GM19351 (cell line): Measurements from ENCODE around the gene CYBC1.
"Not testable (repeated sequence)": the region's sequence is repeated elsewhere in the genome, so short reads cannot be mapped to it uniquely, and the experiment has no call there.

Experiments
- ATAC-seq: cut with Tn5 transposase; IDR thresholded peaks from one replicate; pipeline ENCODE4 v1.9.1; 2021; ENCODE audit warnings: mild to moderate bottlenecking, moderate library complexity; ENCODE audit not compliant: unreplicated experiment

The CYBC1 gene

GRCh38 chr17:82479602-82480001, 29.1 kb upstream of the CYBC1 start:
- no peak for ATAC-seq

DNA sequence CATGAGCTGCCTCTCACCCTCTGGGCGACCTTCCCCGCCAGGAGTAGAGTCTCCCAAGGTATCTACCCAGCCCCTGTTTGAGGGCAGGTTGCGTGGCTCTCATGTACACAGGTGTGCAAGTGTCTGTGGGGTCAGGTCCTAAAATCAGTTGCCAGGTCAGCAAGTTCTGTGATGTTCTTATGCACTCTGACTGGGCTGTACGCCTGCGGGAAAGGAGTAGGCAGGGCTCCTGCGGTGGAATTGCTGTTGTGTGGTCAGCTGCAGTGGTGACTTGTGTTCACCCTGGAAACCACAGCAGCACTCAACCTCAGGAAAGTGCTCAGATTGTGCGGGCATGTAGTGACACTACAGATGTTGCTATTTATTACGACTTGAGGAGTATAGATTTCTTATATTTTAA, 27.4 kb upstream of the CYBC1 start:
- no peak for ATAC-seq

- no peak for ATAC-seq
Observed at GRCh38 chr17:82475458-82475857, 24.9 kb upstream of the CYBC1 start.

- no peak for ATAC-seq
Observed at GRCh38 chr17:82474223-82475010, 23.9 kb upstream of the CYBC1 start.

DNA sequence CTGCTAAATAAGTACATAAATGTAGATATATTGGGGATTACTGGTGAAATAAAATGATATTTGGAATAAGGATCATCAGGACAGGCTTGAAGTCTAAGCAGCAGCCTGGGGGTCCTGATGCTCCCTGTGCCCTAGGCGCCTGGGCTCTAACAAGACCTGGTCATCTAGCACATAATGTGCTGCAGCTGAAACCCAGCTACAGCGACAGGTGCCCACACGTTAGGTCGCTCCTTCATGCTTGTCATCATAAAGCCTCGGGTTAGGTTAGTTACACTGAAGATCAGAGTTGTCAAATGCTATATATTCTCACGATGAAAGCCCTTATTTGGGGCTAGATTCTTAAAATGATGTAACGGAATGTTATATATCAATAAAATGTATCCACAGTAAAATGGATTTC, 19.5 kb upstream of the CYBC1 start:
- no peak for ATAC-seq

DNA sequence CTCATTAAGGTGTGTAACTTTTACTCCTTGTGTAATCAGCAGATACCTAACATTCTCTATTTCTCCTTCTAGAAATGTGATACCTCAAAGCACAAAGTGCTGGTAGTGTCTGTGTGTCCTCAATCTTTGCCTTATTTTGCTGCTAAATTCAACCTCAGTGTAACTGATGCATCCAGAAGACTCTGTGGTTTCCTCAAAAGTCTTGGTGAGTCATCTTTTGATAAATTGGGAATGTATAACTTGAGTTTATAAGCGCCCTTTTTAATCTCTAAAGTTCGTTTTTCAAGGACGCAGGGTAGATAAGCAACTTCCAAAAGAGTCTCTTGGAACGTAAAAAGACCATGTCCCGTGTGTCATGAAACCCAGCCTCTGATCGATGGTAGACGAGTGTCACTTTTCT, 18.1 kb upstream of the CYBC1 start:
- no peak for ATAC-seq

GRCh38 chr17:82465023-82465603, 14.6 kb upstream of the CYBC1 start:
- no peak for ATAC-seq

DNA sequence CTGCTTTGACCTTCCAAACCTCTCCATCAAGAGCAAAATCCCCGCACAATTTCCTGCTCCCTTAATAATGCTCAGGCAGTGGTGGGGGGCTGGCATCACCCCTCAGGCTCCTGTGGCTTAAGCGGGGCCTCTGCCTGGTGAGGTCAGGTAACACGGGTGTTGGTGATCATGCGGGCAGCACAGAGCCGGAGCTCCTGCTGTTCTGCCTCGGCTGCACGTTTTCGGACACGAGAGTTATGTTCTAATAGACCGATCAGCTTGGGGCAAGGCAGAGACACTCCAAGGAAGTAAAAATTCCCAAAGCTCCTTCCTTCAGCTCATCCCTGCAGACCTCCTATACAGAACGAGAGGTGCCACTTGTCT, 14.0 kb upstream of the CYBC1 start:
- no peak for ATAC-seq

GRCh38 chr17:82463925-82464566, 13.5 kb upstream of the CYBC1 start:
- ATAC-seq = no peak

GRCh38 chr17:82463391-82463790, 12.8 kb upstream of the CYBC1 start:
- no peak for ATAC-seq

DNA sequence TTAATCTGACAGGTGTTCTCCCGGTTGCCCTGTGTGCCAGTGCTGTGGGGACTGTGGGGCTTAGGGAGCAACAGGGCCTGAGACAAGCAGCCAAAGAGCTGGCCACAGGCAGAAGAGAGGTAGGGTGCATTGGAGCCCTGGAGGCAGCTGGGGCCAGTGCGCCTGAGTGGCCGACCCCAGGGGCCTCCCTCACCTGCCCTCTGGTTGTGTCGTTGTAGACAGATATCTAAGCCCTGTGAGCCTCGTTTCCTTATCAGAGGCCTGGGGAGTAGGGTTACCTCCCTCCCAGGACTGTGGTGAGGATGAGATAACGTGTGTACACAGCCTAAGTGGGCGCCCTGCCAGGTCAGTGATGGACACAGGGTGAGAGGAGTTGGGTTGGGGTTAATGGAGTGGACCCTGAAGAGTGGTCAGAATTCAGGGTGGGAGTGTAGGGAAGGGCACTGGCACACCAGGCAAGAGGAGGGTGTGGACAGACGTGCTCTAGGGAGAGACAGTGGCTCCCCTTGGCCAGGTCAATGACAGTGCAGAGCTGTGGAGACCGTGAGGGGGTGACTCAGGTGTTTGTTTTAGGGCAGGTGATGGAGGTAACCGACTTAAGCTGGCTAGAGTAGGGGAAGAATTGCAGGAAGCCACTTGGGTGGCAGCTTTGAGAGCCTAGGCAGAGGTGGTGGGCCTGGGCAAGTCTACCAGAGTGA, 11.4 kb upstream of the CYBC1 start:
- no peak for ATAC-seq

DNA sequence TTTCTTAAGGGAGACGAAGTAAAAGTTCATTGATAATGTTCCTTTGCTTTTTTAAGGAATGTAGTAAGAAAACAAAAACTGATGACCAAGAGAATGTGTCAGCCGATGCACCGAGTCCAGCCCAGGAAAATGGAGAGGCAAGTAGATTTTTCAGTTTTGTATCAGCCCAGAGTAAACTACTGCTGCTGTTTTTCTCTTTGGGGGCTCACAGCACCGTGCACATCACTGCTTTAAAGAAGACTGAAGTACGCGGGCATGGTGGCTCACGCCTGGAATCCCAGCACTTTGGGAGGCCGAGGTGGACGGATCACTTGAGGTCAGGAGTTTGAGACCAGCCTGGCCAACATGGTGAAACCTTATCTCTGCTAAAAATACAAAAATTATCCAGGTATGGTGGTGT, 9.4 kb upstream of the CYBC1 start:
- ATAC-seq = not testable (repeated sequence)

DNA sequence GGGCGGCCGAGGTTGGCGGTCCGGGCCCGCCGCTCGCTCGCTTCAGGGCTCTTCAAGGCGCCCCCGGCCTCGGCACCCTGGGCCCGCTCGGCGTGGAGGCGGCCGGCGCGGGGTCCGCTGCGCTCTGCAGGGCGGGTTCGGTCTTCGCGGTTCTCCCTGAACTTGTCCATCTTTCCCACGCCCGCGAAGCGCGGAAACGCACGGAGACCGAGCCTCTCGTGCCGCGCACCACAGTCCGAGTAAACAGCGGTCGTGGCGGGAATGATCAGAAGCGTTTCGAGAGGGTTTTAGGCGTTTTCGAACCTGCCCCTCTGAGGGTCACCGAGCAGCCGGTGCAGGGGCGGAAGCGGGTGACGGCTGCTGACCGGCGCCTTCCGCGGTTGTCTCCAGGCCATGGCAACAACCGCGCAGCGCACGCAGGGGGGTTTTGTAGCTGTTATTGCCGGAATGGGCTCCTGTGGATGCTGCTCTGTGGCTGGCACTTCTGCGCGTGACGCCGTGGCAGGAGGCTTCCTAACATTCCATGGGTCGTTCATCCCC, 8.4 kb upstream of the CYBC1 start:
- peak; percentile 9 for ATAC-seq

GRCh38 chr17:82458179-82458884, 7.8 kb upstream of the CYBC1 start, which contains the start of gene NARF:
TSS of gene NARF (plus strand) at chr17:82458741. CDS start at chr17:82458804, 63 bp downstream.
- ATAC-seq = peak; percentile 95

GRCh38 chr17:82457929-82458178, 7.3 kb upstream of the CYBC1 start:
- ATAC-seq = no peak

GRCh38 chr17:82457073-82457928, 6.7 kb upstream of the CYBC1 start:
- no peak for ATAC-seq

DNA sequence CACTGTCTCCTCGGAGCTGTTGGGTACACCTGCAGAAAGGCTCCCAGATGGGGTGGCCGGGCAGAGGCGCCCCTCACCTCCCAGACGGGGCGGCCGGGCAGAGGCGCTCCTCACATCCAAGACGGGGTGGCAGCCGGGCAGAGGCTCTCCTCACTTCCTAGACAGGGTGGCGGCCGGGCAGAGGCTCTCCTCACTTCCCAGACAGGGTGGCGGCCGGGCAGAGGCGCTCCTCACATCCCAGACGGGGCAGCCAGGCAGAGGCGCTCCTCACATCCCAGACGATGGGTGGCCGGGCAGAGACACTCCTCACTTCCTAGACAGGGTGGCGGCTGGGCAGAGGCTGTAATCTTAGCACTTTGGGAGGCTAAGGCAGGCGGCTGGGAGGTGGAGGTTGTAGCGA, 3.2 kb upstream of the CYBC1 start:
- ATAC-seq = not testable (repeated sequence)

GRCh38 chr17:82453151-82453550, 2.6 kb upstream of the CYBC1 start:
- ATAC-seq = not testable (repeated sequence)

GRCh38 chr17:82452162-82452561, 1.6 kb upstream of the CYBC1 start:
- no peak for ATAC-seq

DNA sequence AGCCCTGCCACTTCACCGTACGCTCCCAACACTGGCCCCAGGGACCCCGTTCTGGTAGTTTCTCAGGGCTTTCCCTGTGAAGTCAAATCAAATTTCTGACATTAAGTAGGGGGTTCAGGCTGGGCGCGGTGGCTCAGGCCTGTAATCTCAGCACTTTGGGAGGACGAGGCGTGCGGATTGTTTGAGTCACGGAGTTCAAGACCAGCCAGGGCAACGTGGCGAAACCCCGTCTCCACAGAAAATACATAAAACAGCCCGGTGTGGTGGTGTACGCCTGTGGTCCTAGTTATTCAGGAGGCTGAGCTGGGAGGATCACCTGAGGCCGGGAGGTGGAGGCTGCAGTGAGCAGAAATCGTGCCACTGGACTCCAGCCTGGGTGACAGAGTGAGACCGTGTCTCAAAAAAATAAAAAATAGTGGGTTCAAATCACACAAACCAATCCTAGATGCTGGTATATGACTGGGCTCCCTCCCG, 632 bp downstream of the CYBC1 start:
- ATAC-seq = peak; percentile 3
